Measurements from ENCODE around the gene FGR.

FGR gene

GRCh38 chr1:27585684-27586083, 49.3 kb downstream of the FGR start:
- no peak for DNase-seq

DNA sequence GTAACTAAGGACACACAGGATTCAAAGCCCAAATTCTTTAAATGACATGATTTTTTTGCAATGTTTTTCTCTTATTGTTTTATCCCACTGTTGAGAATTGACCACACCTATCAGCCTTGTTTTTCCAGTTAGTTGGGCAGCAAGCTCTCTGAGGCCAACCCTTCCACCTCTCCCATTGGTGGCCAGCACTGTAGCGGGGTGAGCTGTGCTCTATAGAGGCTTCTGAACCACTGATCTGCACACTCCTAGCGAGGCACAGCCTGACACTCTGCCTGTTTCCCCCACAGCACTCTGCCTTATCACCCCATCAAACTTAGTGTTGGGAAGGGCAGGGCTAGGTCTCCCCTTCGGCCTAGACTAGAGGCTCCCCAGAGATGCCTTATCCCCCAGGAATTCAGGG, 50.5 kb downstream of the FGR start:
- DNase-seq: no peak

GRCh38 chr1:27583479-27583878, 51.5 kb downstream of the FGR start:
- no peak for DNase-seq

DNA sequence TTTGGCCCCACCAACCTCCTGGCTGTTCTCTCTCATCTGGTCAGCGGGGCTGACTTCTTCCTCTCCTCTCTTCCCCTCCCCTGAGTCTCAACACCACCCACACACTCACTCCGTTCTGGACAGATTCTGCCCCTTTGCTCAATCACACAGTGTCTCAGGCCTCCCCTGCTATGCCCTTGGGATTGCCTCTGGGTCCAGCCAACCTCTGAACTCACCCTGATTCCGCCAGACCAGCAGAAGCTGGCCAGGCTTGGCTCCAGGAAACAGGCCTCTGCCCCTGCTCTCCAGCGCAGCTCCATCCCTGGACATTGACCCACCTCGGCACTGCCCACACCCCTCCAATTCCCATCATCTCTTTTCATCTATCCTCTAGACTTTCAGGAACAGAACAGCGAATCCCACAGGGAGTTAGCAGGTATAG, 53.2 kb downstream of the FGR start:
- no peak for DNase-seq

GRCh38 chr1:27577504-27578188, 57.3 kb downstream of the FGR start:
- DNase-seq: no peak

- DNase-seq: no peak
These were observed 58.2 kb downstream of the FGR start for GRCh38 chr1:27576806-27577227.

DNA sequence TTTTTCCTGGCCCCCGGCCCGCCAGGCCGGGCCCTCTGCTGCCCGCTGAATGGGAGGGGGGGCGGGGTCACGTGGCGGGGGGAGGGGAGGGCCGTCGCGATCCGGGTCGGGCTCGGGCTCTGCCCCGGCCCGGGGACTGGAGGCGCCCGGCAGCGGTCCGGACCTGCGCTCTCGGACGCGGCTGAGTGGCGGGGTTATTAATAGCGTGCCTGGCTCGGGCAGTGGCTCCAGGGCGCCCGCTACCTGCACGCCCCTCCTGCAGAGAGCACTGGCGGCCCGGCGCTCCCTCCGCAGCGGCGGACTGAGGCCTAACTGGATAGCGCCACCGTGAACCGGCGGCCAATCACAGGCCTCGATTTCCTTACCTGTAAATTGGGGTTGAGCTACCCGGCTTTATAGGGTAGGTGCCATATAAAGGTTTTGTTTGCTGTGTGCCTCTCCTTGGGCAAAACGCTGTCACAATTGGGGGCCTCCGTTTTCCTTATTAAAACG, 59.1 kb downstream of the FGR start:
- DNase-seq: peak; percentile 41

DNA sequence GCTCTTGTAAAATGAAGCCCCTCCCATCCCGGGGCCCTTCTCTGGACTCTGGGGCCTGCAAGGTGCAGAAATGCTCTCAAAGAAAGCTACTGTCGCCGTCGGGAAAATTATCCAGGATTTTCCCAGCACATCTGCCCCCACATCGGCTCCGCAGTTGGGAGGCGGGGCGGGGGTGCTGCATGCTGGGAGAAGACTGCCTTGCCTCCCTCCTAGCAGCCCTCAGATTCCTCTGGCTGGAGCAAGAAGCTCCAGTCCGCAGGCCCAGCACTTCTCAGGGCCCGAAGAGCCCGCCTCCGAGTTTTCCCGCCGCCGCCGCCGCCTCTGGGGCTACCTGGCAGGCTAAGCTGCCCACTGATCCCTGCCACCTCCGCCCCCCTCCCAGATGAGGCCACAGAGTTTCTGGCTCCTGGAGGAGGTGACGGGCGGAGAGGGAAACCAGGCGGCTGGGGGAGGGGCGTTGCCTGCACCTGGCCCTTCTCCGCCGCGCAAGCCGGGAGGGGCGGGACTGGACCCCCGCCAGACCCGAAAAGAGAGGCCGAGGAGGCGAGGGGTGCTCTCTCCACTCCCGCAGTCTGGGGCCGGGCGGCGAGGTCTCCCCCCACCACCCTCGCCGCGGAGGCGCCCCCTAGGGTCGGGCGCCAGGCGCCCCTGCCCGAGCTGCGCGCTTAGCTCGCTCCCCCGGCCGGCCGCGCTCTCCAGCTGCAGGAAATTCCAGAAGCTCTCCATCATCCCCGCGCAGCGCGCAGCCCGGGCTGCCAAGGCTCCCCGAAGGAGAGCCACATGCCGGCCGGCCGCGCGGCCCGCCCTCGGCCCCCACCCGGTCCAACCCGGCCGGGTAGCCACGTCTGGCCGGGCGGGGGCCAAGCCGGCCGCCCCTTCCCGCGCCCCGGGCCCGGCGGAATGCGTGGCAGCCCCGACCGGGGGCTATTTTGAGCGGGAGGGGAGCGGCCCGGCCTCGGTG, 59.8 kb downstream of the FGR start:
- DNase-seq: peak; percentile 77

DNA sequence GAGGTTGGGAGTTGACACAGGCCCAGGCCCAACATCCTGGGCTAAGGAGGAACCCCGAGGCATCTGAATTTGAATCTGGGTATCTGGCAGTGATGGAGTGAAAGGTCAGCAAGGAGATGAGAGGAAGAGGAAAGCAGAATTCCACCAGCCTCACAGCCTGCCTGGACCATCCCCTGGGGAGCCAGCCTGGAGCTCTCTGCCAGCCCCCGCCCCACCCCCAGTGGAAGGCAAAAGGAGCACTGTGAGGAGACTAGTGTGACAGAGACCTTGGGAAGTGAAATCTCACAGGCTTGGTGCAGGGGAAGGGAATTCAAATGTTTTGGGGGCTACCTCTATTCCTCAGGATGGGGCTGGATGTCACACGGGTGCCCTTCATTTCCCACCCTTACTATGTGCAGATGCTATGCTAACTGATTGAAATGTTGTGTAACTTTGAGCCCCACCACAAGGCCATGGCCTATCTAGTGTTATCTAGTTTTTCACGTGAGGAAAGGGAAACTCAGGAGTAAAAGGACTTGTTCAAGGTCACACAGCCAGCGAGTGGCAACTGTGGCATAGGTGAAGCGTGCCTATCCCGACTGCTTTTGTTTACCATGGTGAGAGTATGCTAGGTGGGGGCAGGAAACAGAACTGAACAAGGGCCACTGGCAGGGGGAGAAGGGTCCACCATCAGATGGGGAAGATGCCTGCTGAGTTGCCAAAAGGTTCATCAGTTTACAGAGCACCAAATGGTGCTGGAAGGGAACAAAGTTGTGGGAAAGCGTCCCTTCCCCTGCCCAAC, 60.8 kb downstream of the FGR start:
- DNase-seq: no peak

GRCh38 chr1:27572679-27573426, 62.1 kb downstream of the FGR start:
- DNase-seq: no peak

DNA sequence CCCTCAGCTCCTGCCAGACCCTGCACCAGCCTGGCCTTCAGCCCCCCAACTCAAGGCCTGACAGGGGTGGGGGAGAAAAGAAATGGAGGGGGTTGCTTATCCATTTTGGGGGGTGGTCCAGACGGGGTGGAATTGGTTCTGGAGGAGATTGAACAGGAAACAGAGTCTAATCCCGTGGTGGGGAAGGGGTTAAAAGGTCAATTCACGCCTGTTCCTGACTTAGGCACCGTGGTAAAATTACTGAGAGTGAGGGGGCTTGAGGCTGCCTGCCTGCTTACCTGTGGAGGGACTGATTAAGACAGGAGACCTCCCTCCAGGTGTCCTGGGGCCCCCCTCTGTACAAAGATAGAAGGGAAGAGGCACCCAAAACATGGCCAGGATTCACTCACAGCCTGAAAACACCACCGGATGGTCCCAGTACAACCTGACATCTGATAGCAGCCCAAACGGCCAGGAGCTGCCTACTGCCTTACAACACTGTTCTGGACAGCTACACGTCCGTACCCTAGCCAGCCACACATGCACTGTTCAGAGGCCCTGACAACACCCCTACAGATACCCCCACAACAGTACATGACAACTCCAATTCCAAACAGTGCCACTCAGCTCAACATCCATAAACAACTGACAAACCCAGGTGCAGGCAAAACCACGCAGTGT, 62.8 kb downstream of the FGR start:
- DNase-seq: no peak

- DNase-seq: no peak
These were observed 63.5 kb downstream of the FGR start for GRCh38 chr1:27571439-27572018.

- DNase-seq: no peak
These were observed 64.2 kb downstream of the FGR start for GRCh38 chr1:27570784-27571183.

DNA sequence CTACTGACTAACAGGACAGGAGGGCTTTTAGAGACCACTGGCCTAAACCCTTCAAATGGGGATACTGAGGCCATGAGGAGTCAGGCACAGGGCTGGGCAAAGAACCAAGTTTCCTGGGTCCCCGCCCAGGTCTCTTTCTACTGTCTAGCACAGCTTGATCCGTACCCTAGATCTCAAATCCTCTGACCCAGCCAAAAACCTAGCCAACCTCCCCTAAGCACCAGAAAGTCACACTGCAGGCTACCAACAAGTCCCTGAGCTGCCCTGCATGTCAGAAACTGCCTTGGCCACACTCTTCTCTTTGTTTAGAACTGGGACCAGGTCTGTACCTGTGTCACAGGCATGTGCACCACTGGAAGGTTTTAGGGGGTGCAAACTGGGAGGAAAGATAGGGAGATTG, 64.6 kb downstream of the FGR start:
- DNase-seq: no peak

DNA sequence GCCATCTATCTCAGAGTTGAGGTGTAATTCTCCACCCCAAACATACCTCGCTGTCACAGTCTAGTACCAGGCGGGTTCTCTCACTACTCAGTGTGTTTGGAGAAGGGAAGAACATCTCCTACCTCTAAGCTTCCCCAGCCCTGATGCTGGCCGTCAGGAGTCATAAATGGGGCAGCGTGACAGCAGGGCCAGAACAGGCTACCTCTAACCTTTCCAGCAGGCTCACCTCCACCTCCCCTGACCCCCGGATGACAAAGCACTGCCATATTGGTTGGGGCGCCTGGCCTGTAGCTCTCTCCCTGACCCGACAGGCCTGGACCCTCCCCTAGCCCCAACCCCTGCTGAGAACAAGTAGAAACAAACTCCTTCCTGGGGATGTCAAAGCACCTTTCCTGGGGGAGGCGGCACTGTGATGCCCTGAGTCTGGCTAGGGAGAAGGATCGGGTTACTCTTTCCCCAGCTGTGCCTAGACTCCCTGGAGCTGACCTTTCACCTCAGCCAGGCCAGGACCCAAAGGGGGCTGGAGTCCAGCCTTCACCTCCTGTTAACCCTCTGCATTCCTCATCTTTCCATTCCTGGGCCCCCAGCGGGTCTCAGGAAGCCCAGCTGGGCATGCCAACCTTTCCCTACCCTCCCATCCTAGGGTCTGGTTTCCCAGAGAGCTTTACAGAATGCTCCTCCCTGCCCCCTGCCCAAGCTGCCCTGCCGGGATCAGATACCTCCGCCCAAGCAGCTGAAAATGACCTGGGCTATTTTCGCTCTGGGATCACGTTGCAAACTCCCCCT, 65.3 kb downstream of the FGR start:
- no peak for DNase-seq

DNA sequence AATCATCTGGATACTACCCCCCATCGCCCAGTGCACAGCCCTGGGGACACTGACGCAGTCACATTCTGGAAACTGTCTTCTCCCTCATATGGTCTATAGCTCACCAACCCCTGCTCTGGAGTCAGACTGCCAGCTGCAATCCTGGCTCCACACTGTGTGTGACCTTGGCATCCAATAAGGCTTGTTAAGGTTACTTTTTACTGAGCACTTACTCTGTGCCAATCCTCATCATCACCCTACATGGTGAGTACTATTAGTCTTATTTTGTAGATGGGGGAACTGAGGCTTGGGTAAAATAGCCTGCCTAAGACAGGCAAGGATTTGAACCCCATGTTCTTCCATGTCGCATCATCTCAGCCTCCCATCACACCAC, 65.9 kb downstream of the FGR start:
- no peak for DNase-seq

DNA sequence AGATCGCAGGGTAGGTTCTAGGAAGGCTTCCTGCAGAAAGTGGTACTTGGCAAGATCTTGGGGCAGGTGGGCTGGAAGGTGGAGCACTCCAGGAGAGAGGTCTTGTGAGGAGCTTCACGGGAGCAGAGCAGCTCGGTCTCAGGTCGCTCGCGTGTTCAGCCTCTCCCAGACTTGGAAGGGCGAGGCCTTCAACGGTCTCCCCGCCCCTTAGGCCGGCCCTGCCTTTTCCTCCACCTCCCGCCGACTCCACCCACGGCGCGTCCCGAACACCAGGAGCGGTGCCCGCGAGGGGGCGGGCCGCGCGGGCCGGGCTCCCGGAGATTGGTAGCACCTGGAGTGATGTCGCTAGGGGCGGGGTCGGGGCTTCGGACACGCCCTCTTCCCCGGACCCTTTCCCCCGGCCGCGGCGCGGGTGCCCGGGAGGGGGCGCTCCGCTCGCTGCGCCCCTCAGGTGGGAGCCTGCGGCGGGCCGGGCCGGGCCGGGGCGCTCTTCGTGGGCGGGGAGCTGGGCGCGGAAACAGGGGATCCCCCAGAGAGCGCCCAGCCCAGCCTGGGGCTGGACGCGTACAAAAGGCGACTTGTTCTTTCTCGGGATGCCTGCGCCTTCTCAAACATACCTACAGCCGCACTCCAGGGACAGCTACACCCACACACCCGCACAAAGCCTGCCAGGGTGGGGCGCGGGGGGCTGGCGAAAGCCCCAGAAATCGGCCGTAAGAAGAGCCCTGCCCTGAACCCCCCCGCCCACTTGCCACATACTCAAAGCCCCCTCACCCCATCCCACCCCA, 66.5 kb downstream of the FGR start:
- peak; percentile 98 for DNase-seq

GRCh38 chr1:27567971-27568299, 67.0 kb downstream of the FGR start:
- DNase-seq: no peak

DNA sequence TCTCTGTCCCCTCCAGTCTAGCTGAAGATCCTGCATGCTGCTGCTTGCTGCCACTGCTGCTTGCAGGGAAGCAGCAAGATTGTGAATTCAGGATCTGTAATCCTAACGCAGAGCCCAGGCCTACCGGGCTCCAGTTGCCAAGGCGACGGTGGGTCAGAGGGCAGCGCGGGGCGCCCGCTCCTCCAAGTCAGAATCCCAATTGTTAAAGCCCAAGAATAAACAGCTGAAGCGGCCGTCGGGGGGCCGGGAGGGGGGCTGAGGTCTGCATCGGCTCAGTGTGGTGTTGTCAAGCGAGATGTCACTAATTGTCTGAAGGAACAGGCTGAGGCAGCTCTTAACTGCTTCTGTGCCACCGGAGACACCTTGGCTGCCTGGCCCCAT, 67.8 kb downstream of the FGR start:
- no peak for DNase-seq

Measured in DMS153 (cell line).